Peyer's patch (tissue), 4 donors: ENCODE results near the gene ZNF681. TPM values are rescaled to one million over a fixed set of nuclear protein-coding genes. Genes with fewer than 3 reads are reported as not detected.
"Not testable (repeated sequence)": the region's sequence is repeated elsewhere in the genome, so short reads cannot be mapped to it uniquely, and the experiment has no call there.

Source experiments
- DNase-seq, 3 donors: peaks; one replicate each; pipeline ENCODE4 v3.0.0-alpha.2; 2017 to 2019
- H3K27ac ChIP-seq, 4 donors: fragments of 200-600 bp; sonication (generic); one replicate each; pipeline ENCODE4 v1.5.1; 2016 to 2019
- H3K27me3 ChIP-seq, 2 donors: fragments of 200-600 bp; sonication (generic); one replicate each; pipeline ENCODE4 v1.5.1; 2019
- H3K36me3 ChIP-seq, 3 donors: fragments of 200-600 bp; sonication (generic); one replicate each; pipeline ENCODE4 v1.5.1; 2016 to 2019
- H3K4me1 ChIP-seq, 4 donors: fragments of 200-600 bp; sonication (generic); one replicate each; pipeline ENCODE4 v1.5.1; 2016 to 2019
- H3K4me3 ChIP-seq, 4 donors: fragments of 200-600 bp; sonication (generic); 1 replicate in 3 of 4; 2 replicates in 1 of 4; pipeline ENCODE4 v1.5.1; 2016 to 2019; ENCODE audit warnings: mild to moderate bottlenecking in 1 of 4
- H3K9me3 ChIP-seq, 4 donors: fragments of 200-600 bp; sonication (generic); one replicate each; pipeline ENCODE4 v1.5.1; 2016 to 2019; ENCODE audit warnings: mild to moderate bottlenecking in 1 of 4
- POLR2A ChIP-seq, 2 donors: fragments of 450-650 bp; IDR thresholded peaks; one replicate each; pipeline ENCODE4 v1.5.1; 2017; ENCODE audit warnings: antibody characterized with exemption in 2 of 2, mild to moderate bottlenecking in 2 of 2, moderate library complexity in 2 of 2
- total RNA-seq, 4 donors: library from RNA; depleted of rRNA; stranded (reverse); fragments of >200 nt; gene quantifications; one replicate each; pipeline ENCODE4 v1.1.0, GENCODE V29; 2016
- TF ChIP-seq, protein P1 (sequence below), 6 experiments: fragments of 450-650 bp in 4 of 6; fragments of 200-600 bp in 2 of 6; sonication (generic) in 1 of 6; IDR thresholded peaks; one replicate each; pipeline ENCODE4 v1.5.1; 2017 to 2019; ENCODE audit warnings: antibody characterized with exemption in 6 of 6, mild to moderate bottlenecking in 3 of 6, moderate library complexity in 1 of 6

ZNF681 gene
- total RNA-seq, 4 donors from 2014 or later: 0.66 to 5.0 (median 1.4) TPM

DNA sequence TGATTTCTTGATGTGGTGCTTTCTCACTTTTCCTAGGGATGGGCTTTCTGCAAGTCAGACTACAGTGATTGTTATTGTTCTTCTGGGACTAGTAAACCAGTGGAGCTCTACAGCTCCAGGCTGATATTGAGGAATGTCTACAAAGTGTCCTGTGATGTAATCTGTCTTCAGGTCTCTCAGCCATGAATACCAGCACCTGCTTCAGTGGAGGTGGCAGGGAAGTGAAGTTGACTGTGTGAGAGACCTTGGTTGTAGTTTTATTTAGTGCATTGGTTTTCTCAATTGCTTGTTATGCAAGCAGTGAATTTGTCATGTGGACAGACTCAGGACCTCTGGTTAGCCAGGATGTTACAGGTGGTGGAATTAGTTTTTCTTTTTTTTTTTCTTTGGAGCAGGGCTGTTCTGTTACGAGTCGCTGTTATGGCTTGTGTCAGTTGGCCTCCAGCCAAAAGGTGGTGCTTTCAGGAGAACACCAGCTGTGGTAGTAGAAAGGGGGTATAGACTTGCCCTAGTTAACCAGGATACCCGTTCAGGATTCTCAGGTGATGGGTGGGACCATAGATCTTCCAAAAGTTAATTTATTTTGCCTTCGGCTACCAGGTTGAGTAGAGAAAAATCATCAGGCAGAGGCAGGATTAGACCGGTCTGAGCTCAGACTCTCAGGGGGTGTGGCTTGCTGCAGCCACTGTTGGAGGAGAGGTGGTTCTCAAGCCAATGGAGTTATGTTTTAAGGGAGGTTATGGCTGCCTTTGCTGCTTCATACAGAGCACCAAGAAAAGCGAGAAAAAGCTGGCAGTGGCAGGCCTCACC is 59.8 kb downstream of the ZNF681 start:
- no peaks in the 10 kb centered on the region for H3K9me3 ChIP-seq
- H3K27me3 ChIP-seq: no peaks in the 10 kb centered on the region
- DNase-seq: no peak
- no peak overlapping the region for H3K4me3 ChIP-seq
- no peak overlapping the region for H3K27ac ChIP-seq
- H3K4me1 ChIP-seq: no peaks in the 10 kb centered on the region
- TF ChIP-seq, protein P1, sequence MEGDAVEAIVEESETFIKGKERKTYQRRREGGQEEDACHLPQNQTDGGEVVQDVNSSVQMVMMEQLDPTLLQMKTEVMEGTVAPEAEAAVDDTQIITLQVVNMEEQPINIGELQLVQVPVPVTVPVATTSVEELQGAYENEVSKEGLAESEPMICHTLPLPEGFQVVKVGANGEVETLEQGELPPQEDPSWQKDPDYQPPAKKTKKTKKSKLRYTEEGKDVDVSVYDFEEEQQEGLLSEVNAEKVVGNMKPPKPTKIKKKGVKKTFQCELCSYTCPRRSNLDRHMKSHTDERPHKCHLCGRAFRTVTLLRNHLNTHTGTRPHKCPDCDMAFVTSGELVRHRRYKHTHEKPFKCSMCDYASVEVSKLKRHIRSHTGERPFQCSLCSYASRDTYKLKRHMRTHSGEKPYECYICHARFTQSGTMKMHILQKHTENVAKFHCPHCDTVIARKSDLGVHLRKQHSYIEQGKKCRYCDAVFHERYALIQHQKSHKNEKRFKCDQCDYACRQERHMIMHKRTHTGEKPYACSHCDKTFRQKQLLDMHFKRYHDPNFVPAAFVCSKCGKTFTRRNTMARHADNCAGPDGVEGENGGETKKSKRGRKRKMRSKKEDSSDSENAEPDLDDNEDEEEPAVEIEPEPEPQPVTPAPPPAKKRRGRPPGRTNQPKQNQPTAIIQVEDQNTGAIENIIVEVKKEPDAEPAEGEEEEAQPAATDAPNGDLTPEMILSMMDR (IDR thresholded peaks at IDR 0.05): no peak
- no peak for TF ChIP-seq POLR2A (IDR thresholded peaks at IDR 0.05)
- H3K36me3 ChIP-seq: no peaks in the 10 kb centered on the region

DNA sequence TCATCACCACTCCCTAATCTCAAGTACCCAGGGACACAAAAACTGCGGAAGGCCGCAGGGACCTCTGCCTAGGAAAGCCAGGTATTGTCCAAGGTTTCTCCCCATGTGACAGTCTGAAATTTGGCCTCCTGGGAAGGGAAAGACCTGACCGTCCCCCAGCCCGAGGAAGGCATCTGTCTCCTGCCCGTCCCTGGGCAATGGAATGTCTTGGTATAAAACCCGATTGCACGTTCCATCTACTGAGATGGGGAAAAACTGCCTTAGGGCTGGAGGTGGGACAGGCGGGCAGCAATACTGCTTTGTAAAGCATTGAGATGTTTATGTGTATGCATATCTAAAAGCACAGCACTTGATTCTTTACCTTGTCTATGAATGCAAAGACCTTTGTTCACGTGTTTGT is 65.8 kb downstream of the ZNF681 start:
- not testable (repeated sequence) for H3K4me1 ChIP-seq, H3K27me3 ChIP-seq, H3K9me3 ChIP-seq, DNase-seq, H3K4me3 ChIP-seq, H3K27ac ChIP-seq, H3K36me3 ChIP-seq

Other genes with a start within 250 kb of the ZNF681 start
- gene ZNF675, start 71.7 kb downstream of the ZNF681 start, total RNA-seq: 10 to 100 TPM in 3 of 4 donors, 1 to 10 TPM in 1; 10.0 to 28.1 (median 15.8) TPM
- gene ZNF726, start 156.0 kb upstream of the ZNF681 start, total RNA-seq: 10 to 100 TPM in 1 of 4 donors, under 1 TPM in 1, not detected in 2; 0.57 to 12.4 TPM